ENCODE data around the gene NPAS3.

The NPAS3 gene

GRCh38 chr14:33201116-33201515 lies 262.4 kb downstream of the NPAS3 start:
- peaks cover 12 to 18% (median 16%) of the 10 kb centered on the region in 11 experiments; a peak in 21 of 22 replicates for H3K9me3 ChIP-seq (replicated peaks in 1 of 11)
- H3K27ac ChIP-seq, result no peak overlapping the region
- H4K20me1 ChIP-seq, result no peaks in the 10 kb centered on the region
- no peak overlapping the region for H3K4me3 ChIP-seq
- H3K36me3 ChIP-seq, result no peaks in the 10 kb centered on the region
- no peak overlapping the region for H3K9ac ChIP-seq
- no peak for TF ChIP-seq Cebpa-rat (IDR thresholded peaks at IDR 0.05)
- H3K4me1 ChIP-seq, result no peaks in the 10 kb centered on the region
- no peak overlapping the region for H3K4me2 ChIP-seq
- no peaks in the 10 kb centered on the region for H3K27me3 ChIP-seq

DNA sequence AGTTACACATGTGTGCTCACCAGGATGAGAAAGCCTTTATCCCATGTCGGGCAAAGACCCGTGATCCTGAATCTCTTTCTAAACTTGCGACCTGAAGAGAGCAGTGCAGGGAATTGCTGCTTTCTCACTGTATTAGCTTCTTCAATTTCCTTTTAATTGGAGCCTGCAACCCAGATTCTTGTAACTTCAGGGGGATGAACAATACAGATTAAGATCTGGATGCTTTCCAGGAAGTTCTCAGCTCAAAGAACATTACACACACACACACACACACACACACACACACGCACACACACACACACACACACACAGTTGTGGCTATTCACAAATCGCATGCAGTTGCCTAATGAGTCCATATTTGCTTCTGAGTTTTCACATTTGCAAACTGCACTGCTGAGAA lies 268.3 kb downstream of the NPAS3 start:
- no peak overlapping the region for H3K4me2 ChIP-seq
- H3K27me3 ChIP-seq, result no peaks in the 10 kb centered on the region
- H3K4me1 ChIP-seq, result no peaks in the 10 kb centered on the region
- no peak overlapping the region for H3K27ac ChIP-seq
- H3K4me3 ChIP-seq, result no peak overlapping the region
- TF ChIP-seq Cebpa-rat (IDR thresholded peaks at IDR 0.05), result no peak
- H3K36me3 ChIP-seq, result no peaks in the 10 kb centered on the region
- H3K9ac ChIP-seq, result no peak overlapping the region
- H3K9me3 ChIP-seq (replicated peaks in 1 of 11), result no peaks in the 10 kb centered on the region
- H4K20me1 ChIP-seq, result no peaks in the 10 kb centered on the region; a peak in 1 of 22 replicates

DNA sequence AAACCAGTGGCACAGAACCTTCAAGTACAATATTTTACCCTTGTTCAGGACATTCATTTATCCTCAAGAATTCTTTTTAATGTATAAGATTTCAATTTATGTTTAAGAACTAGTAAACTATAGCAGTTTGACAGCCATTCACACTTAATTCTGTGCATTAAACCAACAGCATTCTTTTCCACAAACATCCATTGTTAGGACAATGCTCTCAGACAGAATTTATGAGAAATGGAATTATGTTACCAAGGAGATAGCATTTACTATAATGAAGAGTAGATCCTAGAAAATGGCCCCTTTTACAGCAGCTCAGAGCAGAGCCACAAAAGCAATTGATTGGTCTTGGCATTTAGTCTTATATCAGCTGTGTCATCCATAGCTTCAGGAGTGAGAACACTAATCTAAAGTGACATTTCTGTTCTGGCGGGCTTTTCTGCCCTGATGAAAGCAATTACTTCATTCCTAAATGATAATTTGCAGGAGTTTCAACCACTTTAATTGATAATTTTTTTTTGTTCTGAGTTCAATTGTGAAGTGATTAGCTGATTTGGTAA lies 268.9 kb downstream of the NPAS3 start:
- no peak overlapping the region for H3K4me2 ChIP-seq
- TF ChIP-seq Cebpa-rat (IDR thresholded peaks at IDR 0.05), result no peak
- no peaks in the 10 kb centered on the region for H3K27me3 ChIP-seq
- H3K27ac ChIP-seq, result no peak overlapping the region
- no peaks in the 10 kb centered on the region for H3K9me3 ChIP-seq (replicated peaks in 1 of 11)
- no peaks in the 10 kb centered on the region; a peak in 1 of 22 replicates for H4K20me1 ChIP-seq
- no peaks in the 10 kb centered on the region for H3K36me3 ChIP-seq
- H3K4me1 ChIP-seq, result no peaks in the 10 kb centered on the region
- no peak overlapping the region for H3K4me3 ChIP-seq
- no peak overlapping the region for H3K9ac ChIP-seq

GRCh38 chr14:33210311-33210710 lies 271.6 kb downstream of the NPAS3 start:
- no peaks in the 10 kb centered on the region for H3K27me3 ChIP-seq

GRCh38 chr14:33218026-33218425 lies 279.3 kb downstream of the NPAS3 start:
- Histone ChIP-seq H3K4me3 (no peak overlapping the region), H3K9ac (no peak overlapping the region), H3K4me2 (no peak overlapping the region), H3K27me3 (no peaks in the 10 kb centered on the region), H4K20me1 (no peaks in the 10 kb centered on the region), H3K27ac (no peak overlapping the region), H3K9me3 (replicated peaks in 1 of 11) (peaks cover 0 to 10% (median 7%) of the 10 kb centered on the region in 11 experiments; a peak in 12 of 22 replicates), H3K36me3 (no peaks in the 10 kb centered on the region), H3K4me1 (no peaks in the 10 kb centered on the region)
- no peak for TF ChIP-seq Cebpa-rat (IDR thresholded peaks at IDR 0.05)

More at GRCh38 chr14:33210311-33210710, 271.6 kb downstream of the NPAS3 start:
- Histone ChIP-seq H3K9ac (no peak overlapping the region), H3K4me1 (no peaks in the 10 kb centered on the region), H3K27ac (no peak overlapping the region), H3K4me3 (no peak overlapping the region), H4K20me1 (no peaks in the 10 kb centered on the region; a peak in 1 of 22 replicates), H3K4me2 (no peak overlapping the region), H3K9me3 (replicated peaks in 1 of 11) (no peaks in the 10 kb centered on the region), H3K36me3 (no peaks in the 10 kb centered on the region)
- no peak for TF ChIP-seq Cebpa-rat (IDR thresholded peaks at IDR 0.05)

- Histone ChIP-seq H3K4me1 (no peaks in the 10 kb centered on the region), H3K36me3 (no peaks in the 10 kb centered on the region), H3K4me2 (no peak overlapping the region), H4K20me1 (no peaks in the 10 kb centered on the region), H3K27ac (no peak overlapping the region), H3K27me3 (no peaks in the 10 kb centered on the region), H3K9me3 (replicated peaks in 1 of 11) (peaks cover 0 to 10% (median 7%) of the 10 kb centered on the region in 11 experiments; a peak in 12 of 22 replicates), H3K9ac (no peak overlapping the region), H3K4me3 (no peak overlapping the region)
- no peak for TF ChIP-seq Cebpa-rat (IDR thresholded peaks at IDR 0.05)
These were observed 281.3 kb downstream of the NPAS3 start for GRCh38 chr14:33219957-33220356.

- Histone ChIP-seq H3K4me3 (no peak overlapping the region), H3K36me3 (no peaks in the 10 kb centered on the region), H3K9ac (no peak overlapping the region), H3K4me1 (peaks cover 0 to 9% (median 3%) of the 10 kb centered on the region in 10 experiments; a peak in 5 of 20 replicates), H3K27me3 (no peaks in the 10 kb centered on the region), H4K20me1 (no peaks in the 10 kb centered on the region), H3K9me3 (replicated peaks in 1 of 11) (no peaks in the 10 kb centered on the region), H3K4me2 (peak overlapping the region in 4 of 11 experiments; percentile 10 to 24 (median 14); a peak in 4 of 22 replicates), H3K27ac (no peak overlapping the region)
- TF ChIP-seq Cebpa-rat (IDR thresholded peaks at IDR 0.05), result no peak
These were observed 290.7 kb downstream of the NPAS3 start for GRCh38 chr14:33229269-33229929.

DNA sequence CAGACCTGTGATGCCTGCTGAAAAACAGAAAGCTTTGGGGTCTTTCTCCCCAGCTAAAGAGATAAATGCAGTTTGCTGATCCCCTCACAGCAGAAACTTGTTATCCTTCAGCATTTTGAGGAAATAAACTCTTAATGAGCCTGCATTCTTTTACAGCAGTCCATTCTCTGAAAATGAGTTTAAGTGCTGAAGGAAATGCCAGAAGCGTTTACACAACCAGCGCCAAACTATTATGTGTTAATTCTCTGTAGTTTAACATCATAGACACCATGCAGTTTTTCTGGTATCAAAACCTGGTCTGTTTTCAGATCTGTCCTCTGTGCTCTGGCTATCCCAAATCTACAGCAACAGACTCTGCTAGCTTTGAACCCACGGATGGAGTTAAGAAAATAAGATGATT lies 291.3 kb downstream of the NPAS3 start:
- no peak for TF ChIP-seq Cebpa-rat (IDR thresholded peaks at IDR 0.05)
- Histone ChIP-seq H3K36me3 (no peaks in the 10 kb centered on the region), H3K9ac (no peak overlapping the region), H3K27me3 (no peaks in the 10 kb centered on the region), H3K4me3 (no peak overlapping the region), H3K27ac (no peak overlapping the region), H3K9me3 (replicated peaks in 1 of 11) (no peaks in the 10 kb centered on the region), H4K20me1 (no peaks in the 10 kb centered on the region), H3K4me2 (peak overlapping the region in 4 of 11 experiments; percentile 10 to 24 (median 14); a peak in 4 of 22 replicates), H3K4me1 (peaks cover 0 to 9% (median 3%) of the 10 kb centered on the region in 10 experiments; a peak in 5 of 20 replicates)

DNA sequence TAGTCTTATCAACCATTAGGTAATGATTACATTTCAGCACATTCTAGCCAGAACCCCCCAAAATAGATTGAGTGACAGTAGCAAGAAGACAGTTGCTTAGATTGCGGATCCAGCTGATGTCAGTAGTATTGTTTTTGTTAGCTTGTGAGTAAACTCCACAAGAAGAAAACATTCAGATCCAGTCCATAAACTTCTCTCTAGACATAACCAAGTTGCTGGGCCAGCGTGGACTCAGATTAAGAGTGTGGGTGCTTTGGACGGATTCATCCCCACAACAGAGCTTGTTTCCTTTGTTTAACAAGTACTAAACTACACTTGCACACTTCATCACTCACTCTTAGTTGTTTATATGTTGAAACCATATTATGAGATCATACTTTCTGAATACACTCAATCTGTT lies 293.4 kb downstream of the NPAS3 start:
- Histone ChIP-seq H3K4me2 (no peak overlapping the region), H3K36me3 (no peaks in the 10 kb centered on the region), H4K20me1 (no peaks in the 10 kb centered on the region), H3K27me3 (no peaks in the 10 kb centered on the region), H3K9ac (no peak overlapping the region), H3K9me3 (replicated peaks in 1 of 11) (no peaks in the 10 kb centered on the region), H3K27ac (no peak overlapping the region), H3K4me3 (no peak overlapping the region), H3K4me1 (peaks cover 0 to 9% (median 3%) of the 10 kb centered on the region in 10 experiments; a peak in 5 of 20 replicates)
- no peak for TF ChIP-seq Cebpa-rat (IDR thresholded peaks at IDR 0.05)

Data from BLaER1 treated with 17β-estradiol and CSF1 and Interleukin-3, amounts not matched to agents 10 nM and 100 nM (cell line).